Uterus (tissue), 4 donors: ENCODE data around the gene TMEM181. TPM values are rescaled to one million over a fixed set of nuclear protein-coding genes. Genes with fewer than 3 reads are reported as not detected.

ENCODE experiments used
- DNase-seq, 2 donors: peaks; one replicate each; pipeline ENCODE4 v3.0.0-alpha.2; 2019 to 2020
- H3K27ac ChIP-seq, 2 donors: fragments of 200-600 bp; sonication (generic); 1 replicate in 1 of 2; 2 replicates in 1 of 2; pipeline ENCODE4 v1.5.1; 2016 to 2018
- H3K27me3 ChIP-seq, 2 donors: fragments of 200-600 bp; sonication (generic); one replicate each; pipeline ENCODE4 v1.5.1; 2018 to 2019; ENCODE audit warnings: control low read depth in 1 of 2
- H3K36me3 ChIP-seq, 2 donors: fragments of 200-600 bp; sonication (generic); one replicate each; pipeline ENCODE4 v1.5.1; 2019; ENCODE audit warnings: control low read depth in 1 of 2
- H3K4me1 ChIP-seq, 2 donors: fragments of 200-600 bp; sonication (generic); one replicate each; pipeline ENCODE4 v1.5.1; 2018 to 2019; ENCODE audit warnings: control low read depth in 1 of 2
- H3K4me3 ChIP-seq, 2 donors: fragments of 200-600 bp; sonication (generic); 1 replicate in 1 of 2; 2 replicates in 1 of 2; pipeline ENCODE4 v1.5.1; 2018 to 2019; ENCODE audit warnings: mild to moderate bottlenecking in 1 of 2
- H3K9me3 ChIP-seq, 2 donors: fragments of 200-600 bp; sonication (generic); one replicate each; pipeline ENCODE4 v1.5.1; 2019; ENCODE audit warnings: control low read depth in 1 of 2
- POLR2A ChIP-seq, 2 donors: fragments of 450-650 bp; IDR thresholded peaks; one replicate each; pipeline ENCODE4 v1.6.1; 2016; ENCODE audit warnings: antibody characterized with exemption in 2 of 2, mild to moderate bottlenecking in 1 of 2, moderate library complexity in 1 of 2
- intact Hi-C: fragments of 100-400 bp; cut with DNase I; formaldehyde crosslinking; loops from one replicate; pipeline ENCODE4 v1.15.1; 2023; ENCODE audit warnings: low total_unique reads
- total RNA-seq, 4 donors: library from RNA; depleted of rRNA in 3 of 4; stranded (reverse); fragments of >200 nt in 3 of 4; gene quantifications; one replicate each; pipeline versions ENCODE4 v1.1.0 to v1.2.4, GENCODE V29; 2014 to 2023
- TF ChIP-seq, protein P1 (sequence below), 4 experiments: fragments of 200-600 bp in 2 of 4; fragments of 450-650 bp in 2 of 4; sonication (generic) in 2 of 4; IDR thresholded peaks; one replicate each; pipeline ENCODE4 v1.5.1; 2016 to 2019; ENCODE audit warnings: antibody characterized with exemption in 4 of 4, mild to moderate bottlenecking in 2 of 4, moderate library complexity in 1 of 4
- donor health status: DM: yes; HTN: yes; CAD: no.

The TMEM181 gene
- total RNA-seq, 4 donors from 2014 or later = 17.6 to 36.6 (median 28.8) TPM

DNA sequence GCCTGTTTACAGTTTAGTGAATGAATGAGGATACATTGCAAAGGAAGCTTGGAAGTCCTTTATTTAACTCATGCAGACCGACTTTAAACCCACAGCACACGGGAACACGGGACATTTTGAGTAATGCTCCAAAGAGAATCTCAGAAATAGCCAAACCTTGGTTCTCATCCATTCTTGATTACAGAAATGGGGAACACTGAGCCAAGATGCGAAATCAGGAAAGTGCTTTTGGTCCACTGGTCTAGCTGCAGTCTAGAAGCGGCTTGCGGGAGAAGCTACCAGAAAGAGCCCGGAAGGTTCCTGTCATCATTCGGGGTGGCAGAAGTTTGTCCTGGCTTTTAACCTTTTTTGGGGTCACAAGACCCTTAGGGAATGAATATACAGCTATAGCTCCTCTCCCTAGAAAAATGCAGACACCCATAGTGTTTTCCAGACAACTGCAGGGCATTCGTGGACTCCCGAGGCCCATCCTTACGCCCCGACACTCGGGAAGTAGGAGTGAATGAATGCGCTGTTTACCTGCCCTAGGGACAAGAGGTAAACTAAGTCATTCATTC lies 475 bp upstream of the TMEM181 start:
- H3K36me3 ChIP-seq = no peaks in the 10 kb centered on the region
- DNase-seq = no peak
- peak overlapping the region; percentile 85 to 88 for H3K27ac ChIP-seq
- no peaks in the 10 kb centered on the region for H3K27me3 ChIP-seq
- TF ChIP-seq, protein P1, sequence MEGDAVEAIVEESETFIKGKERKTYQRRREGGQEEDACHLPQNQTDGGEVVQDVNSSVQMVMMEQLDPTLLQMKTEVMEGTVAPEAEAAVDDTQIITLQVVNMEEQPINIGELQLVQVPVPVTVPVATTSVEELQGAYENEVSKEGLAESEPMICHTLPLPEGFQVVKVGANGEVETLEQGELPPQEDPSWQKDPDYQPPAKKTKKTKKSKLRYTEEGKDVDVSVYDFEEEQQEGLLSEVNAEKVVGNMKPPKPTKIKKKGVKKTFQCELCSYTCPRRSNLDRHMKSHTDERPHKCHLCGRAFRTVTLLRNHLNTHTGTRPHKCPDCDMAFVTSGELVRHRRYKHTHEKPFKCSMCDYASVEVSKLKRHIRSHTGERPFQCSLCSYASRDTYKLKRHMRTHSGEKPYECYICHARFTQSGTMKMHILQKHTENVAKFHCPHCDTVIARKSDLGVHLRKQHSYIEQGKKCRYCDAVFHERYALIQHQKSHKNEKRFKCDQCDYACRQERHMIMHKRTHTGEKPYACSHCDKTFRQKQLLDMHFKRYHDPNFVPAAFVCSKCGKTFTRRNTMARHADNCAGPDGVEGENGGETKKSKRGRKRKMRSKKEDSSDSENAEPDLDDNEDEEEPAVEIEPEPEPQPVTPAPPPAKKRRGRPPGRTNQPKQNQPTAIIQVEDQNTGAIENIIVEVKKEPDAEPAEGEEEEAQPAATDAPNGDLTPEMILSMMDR (IDR thresholded peaks at IDR 0.05) = no peak
- no peak for TF ChIP-seq POLR2A (IDR thresholded peaks at IDR 0.05)
- intact Hi-C loops = no loop called here
- no peaks in the 10 kb centered on the region for H3K9me3 ChIP-seq
- peaks cover 0 to 7% of the 10 kb centered on the region in 2 donors for H3K4me1 ChIP-seq
- H3K4me3 ChIP-seq = peak overlapping the region; percentile 90 to 95

DNA sequence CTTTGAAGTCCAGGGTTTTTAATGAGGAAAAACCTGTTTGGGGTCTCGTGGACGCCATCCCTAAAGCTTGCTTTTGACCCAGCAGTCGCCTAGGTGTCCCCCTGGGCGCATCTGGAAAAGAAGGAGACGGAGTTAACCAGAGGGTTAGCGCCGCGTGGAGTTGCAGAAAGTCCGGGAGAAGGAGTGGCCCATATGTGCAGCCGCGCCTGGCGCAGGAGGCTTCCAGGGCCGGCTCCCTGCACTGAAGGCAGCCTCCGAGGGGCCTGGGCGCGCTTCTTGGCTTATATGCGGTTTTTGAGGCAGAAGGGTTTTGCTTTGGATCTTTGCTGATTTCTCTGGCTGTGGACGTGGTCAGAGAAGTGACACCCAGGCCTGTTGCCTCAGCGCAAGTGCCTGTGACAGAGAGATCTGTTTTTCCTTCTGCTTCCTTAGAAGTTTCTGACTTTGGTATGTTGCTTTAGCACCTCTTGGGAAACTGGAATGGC lies 987 bp downstream of the TMEM181 start:
- DNase-seq = no peak
- H3K4me3 ChIP-seq = peak overlapping the region; percentile 90 to 95
- no peak for TF ChIP-seq POLR2A (IDR thresholded peaks at IDR 0.05)
- TF ChIP-seq, protein P1 (IDR thresholded peaks at IDR 0.05) = no peak
- peaks cover 0 to 7% of the 10 kb centered on the region in 2 donors for H3K4me1 ChIP-seq
- H3K36me3 ChIP-seq = no peaks in the 10 kb centered on the region
- H3K27me3 ChIP-seq = no peaks in the 10 kb centered on the region
- H3K27ac ChIP-seq = peak overlapping the region in 1 of 2 donors; percentile 85
- intact Hi-C loops = no loop called here
- no peaks in the 10 kb centered on the region for H3K9me3 ChIP-seq

DNA sequence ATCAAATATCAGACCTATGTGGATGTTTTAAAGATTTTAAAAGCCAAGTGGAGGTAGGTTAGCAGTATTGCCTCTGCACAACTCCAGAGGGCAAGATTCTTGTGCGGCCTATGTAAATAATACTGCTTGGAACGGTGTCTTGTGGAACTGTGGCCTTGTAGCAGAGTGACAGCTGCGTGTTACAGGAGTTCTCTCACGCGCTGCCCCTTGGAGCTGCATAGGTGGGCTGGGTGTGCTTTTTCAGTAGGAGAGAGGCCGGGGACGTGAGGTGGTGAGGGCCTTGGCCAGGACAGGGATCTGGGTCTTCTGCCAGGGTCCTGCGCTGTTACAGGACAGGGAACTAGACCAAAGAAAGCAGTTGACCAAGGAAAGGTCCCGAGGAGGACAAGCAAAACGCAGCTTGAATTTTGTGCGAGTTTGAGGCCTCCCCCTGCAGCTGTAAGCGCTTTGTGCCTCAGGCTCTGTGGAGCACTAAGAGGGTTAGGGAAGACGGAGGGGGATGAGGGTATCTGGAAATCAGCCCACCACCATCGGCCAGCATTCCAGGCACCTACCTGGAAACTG lies 1.5 kb downstream of the TMEM181 start:
- no peaks in the 10 kb centered on the region for H3K9me3 ChIP-seq
- intact Hi-C loops = no loop called here
- H3K36me3 ChIP-seq = no peaks in the 10 kb centered on the region
- TF ChIP-seq, protein P1 (IDR thresholded peaks at IDR 0.05) = no peak
- no peak for TF ChIP-seq POLR2A (IDR thresholded peaks at IDR 0.05)
- no peak for DNase-seq
- no peaks in the 10 kb centered on the region for H3K27me3 ChIP-seq
- H3K4me3 ChIP-seq = peak overlapping the region in 1 of 2 donors; percentile 95
- H3K27ac ChIP-seq = no peak overlapping the region
- peaks cover 0 to 7% of the 10 kb centered on the region in 2 donors for H3K4me1 ChIP-seq

DNA sequence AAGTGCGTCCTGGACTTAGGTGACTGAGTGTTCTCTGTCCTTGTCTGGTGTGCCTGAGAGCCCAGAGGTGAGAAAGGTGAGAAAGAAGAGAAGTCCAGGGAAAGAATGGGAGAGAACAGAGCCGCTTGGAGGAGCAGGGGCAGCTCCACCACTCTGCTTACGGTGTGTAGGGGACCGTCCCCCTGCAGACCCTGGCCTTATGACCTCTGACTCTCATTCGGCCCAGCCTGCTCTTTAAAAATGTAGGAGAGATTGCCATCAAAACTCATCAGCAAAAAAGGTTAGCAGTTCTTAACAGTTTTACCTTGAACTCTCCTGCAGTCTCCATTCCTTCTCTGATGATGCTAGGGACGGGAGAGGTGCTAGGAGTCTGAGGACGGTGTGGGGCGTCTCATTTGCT lies 2.0 kb downstream of the TMEM181 start:
- Histone ChIP-seq H3K4me1 (peaks cover 0 to 7% of the 10 kb centered on the region in 2 donors), H3K27me3 (no peaks in the 10 kb centered on the region), H3K4me3 (no peak overlapping the region), H3K36me3 (no peaks in the 10 kb centered on the region), H3K27ac (no peak overlapping the region), H3K9me3 (no peaks in the 10 kb centered on the region)
- TF ChIP-seq, protein P1 (IDR thresholded peaks at IDR 0.05) = no peak
- no peak for TF ChIP-seq POLR2A (IDR thresholded peaks at IDR 0.05)
- no peak for DNase-seq
- intact Hi-C loops = no loop called here
